GM19438 (cell line): ENCODE data around the gene NAGPA.
"Not testable (repeated sequence)": the region's sequence is repeated elsewhere in the genome, so short reads cannot be mapped to it uniquely, and the experiment has no call there.

Source experiments
- ATAC-seq: cut with Tn5 transposase; IDR thresholded peaks from one replicate; pipeline ENCODE4 v1.9.1; 2021; ENCODE audit warnings: low read depth; ENCODE audit not compliant: unreplicated experiment

Gene NAGPA

GRCh38 chr16:5062790-5063765, 29.3 kb upstream of the NAGPA start:
- ATAC-seq = no peak

DNA sequence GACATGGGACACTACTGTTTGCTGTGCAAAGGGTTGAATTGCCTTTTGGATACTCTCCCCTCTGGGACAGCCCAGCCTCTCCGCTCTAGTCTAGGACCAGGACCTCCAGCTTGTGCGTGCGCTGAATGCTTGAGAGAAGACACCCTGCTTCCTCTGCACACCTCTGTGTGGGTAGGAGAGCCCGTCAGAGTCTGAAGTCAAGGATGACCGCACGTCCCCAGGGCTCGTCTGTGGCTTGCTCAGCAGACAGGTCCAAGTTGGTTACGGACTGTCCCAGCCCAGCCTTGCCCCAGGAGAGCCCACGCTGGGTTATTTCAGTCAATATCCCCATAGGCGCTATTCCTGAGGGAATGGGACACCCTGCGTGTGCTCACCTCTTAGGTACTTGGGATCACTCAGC, 28.3 kb upstream of the NAGPA start:
- no peak for ATAC-seq

- ATAC-seq = no peak
Measured at GRCh38 chr16:5060073-5060641, 26.4 kb upstream of the NAGPA start.

GRCh38 chr16:5059386-5060072, 25.8 kb upstream of the NAGPA start:
- no peak for ATAC-seq

GRCh38 chr16:5058476-5058875, 24.7 kb upstream of the NAGPA start:
- no peak for ATAC-seq

DNA sequence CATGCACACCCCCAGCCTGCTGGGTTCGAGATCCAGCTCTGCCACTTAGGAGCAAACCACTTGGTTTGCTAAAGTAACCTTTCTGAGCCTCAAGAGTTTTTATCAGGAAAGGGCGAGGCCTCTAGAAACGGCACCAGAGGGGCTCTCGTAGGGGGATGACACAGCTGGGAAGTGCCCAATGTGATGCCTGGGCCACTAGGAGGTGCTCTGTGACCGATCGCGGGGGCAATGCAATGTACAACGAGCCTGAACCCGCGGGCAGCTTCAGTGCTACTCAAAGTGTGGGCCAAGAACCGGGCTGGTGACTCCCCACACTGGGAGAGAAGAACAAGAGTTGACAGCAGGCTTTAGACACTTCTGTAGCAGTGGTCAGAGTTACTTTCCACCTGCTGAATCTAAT, 22.6 kb upstream of the NAGPA start:
- ATAC-seq = no peak

- no peak for ATAC-seq
Measured at GRCh38 chr16:5054876-5055865, 21.4 kb upstream of the NAGPA start.

GRCh38 chr16:5046914-5047313, 13.2 kb upstream of the NAGPA start:
- no peak for ATAC-seq

DNA sequence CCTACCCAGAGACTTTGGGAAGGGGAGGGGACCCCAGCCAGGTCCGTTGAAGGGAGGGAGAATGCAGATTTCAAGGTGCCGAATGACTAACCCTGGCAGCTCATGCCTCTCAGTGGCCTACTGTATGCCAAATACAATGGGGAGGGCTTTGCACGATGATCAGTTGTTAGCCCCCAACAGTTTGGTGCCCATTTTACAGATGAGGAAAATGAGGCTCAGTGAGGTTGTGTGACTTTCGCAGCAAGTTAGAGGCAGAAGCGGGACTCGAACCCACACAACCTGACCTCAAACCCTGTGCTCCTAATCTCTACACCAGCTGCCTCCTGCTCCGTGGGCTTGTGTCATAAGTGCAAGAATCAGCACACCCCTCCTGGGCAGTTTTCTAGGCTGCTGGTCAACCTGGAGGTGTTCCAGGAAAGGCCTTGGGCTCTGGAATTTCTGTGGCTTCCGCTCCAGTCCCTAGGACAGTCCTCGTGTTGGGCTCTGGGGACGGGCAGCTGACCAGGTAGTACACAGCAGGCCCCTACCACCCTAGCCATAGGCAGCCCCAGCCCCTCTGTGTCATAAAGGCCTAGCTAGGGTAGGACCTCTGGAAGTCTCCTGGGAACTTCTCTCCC, 11.9 kb upstream of the NAGPA start:
- no peak for ATAC-seq

- not testable (repeated sequence) for ATAC-seq
Measured at GRCh38 chr16:5044581-5044980, 10.8 kb upstream of the NAGPA start.

- no peak for ATAC-seq
Measured at GRCh38 chr16:5044011-5044540, 10.3 kb upstream of the NAGPA start.

DNA sequence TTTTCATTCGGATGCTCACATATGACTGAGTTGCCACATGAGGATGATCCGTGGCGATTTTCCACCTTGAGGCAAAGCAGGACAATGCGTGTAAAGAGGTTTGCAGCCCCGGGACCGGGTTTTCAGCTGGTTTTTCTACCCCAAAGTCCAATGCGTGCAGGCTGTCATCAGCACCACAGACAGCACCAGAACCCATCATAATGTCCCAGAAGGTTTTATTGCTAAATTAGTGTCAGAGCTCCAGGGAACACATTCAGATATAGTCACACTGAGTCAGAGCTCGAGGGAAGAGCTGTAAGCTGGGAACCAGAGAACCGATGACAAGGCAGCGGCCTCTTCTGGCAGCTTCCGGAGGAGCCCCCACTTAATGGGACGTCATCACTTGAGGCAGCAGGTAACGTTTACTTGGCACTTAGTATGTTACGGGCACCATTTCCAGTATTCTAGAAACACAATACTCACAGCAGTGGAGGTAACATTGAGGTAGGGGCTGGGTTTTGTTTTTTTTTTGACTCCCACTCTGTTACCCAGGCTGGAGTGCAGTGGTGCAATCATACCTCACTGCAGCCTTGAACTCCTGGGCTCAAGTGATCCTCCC, 8.9 kb upstream of the NAGPA start:
- ATAC-seq = no peak

DNA sequence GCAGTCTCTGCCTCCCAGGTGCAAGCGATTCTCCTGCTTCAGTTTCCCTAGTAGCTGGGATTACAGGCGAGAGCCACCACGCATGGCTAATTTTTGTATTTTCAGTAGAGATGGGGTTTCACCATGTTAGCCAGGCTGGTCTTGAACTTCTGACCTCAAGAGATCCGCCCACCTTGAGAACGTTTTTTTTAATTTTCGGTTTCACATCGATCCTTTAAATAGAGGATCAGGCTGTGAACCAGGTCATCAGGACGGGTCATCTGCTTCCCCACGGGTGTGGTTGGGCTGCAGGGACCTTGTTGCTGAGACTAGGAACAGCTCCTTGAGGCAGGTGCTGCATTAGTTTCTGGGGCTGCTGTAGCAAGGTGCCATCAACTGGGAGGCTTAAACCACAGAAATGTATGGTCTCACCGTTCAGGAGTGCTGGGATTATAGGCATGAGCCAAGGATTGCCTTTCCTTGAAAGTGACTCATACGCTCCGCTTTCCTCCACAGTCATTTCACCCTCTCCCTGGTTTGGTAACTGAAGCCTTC, 7.9 kb upstream of the NAGPA start:
- peak; percentile 91 for ATAC-seq

DNA sequence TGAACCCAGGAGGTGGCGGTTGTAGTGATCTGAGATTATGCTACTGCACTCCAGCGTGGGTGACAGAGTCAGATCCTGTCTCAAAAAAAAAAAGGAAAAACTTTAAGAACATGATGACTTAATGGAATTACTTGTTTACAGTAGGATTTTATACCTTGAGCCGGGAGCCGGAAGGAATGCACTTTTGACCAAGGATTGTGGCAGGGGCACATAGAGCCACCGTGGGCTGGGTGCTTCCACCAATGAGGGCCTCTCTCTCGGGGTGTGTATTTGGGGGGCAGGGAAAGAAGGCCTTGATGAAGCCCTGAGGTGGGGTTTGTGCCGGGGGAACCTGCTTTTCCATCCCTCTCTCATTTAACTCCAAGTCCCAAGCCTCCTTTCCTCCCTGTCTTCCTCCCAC, 6.7 kb upstream of the NAGPA start:
- no peak for ATAC-seq

DNA sequence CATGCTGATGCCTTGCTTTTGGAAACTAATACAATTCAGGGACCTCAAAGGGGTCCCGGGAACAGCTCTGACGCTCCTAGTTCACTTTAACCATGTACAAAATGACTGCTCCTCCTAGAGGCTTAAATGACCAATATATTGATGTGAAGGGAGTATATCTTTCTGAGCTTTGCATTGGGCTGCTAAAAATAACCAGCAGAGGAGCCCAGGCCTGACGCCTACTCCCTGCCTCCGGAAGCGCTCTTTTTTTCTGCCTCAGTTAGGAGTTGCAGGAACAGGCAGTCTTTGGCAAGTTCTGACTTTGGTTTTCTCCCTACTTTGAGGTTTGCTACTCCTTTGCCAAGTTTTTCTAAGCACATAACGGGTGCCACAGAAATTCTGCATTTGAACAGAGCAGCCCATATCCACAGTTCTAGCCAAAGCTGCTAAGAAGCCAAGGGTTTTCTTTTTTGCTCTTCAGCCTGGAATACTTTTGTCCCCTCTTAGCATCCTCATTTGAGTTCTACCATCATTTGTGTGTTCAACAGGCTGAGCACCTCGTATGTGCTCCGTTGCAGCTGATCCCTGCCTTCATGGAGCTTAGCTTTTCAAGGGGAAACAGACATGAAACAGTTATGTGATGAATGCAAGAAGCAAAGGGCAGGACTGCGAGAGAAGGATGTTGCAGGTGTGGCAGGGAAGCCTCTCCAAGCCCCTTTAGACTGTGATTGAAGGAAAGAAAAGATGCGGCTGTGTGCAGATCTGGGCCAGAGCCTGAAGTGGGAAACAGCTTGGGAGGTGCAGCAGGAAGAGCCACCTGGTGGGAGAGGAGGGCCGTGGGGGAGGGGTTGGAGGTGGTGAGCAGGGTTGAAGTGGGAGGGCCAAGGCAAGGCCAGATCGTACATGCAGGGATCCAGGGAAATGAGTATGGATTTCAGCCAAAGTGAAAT, 2.8 kb upstream of the NAGPA start:
- ATAC-seq = no peak

- no peak for ATAC-seq
Measured at GRCh38 chr16:5035909-5036227, 2.1 kb upstream of the NAGPA start.

GRCh38 chr16:5034167-5034523, 410 bp upstream of the NAGPA start:
- no peak for ATAC-seq

GRCh38 chr16:5032748-5033167, 977 bp downstream of the NAGPA start:
- no peak for ATAC-seq
